IPS-18a (cell line): Measurements from ENCODE around the gene BSN.

Experiments
- H3K27ac ChIP-seq: one replicate; pipeline ENCODE4 v1.5.1; 2013; ENCODE audit warnings: low read length
- H3K27me3 ChIP-seq: one replicate; pipeline ENCODE4 v1.6.1; 2013; ENCODE audit warnings: mild to moderate bottlenecking, low read length; ENCODE audit not compliant: control insufficient read depth, insufficient read depth
- H3K36me3 ChIP-seq: one replicate; pipeline ENCODE4 v1.6.1; 2013; ENCODE audit warnings: low read depth, low read length; ENCODE audit not compliant: control insufficient read depth
- H3K4me1 ChIP-seq: one replicate; pipeline ENCODE4 v1.6.1; 2013; ENCODE audit warnings: low read depth, low read length; ENCODE audit not compliant: control insufficient read depth
- H3K4me3 ChIP-seq: one replicate; pipeline ENCODE4 v1.5.1; 2013; ENCODE audit warnings: low read length
- H3K9ac ChIP-seq: one replicate; pipeline ENCODE4 v1.6.1; 2013; ENCODE audit warnings: mild to moderate bottlenecking, low read length, moderate library complexity
- H3K9me3 ChIP-seq: one replicate; pipeline ENCODE4 v1.6.1; 2013; ENCODE audit warnings: low read depth, low read length; ENCODE audit not compliant: control insufficient read depth

The BSN gene

GRCh38 chr3:49707113-49707480, 152.8 kb downstream of the BSN start:
- H3K27ac ChIP-seq, result no peak overlapping the region
- H3K9ac ChIP-seq, result no peak overlapping the region
- no peak overlapping the region for H3K4me3 ChIP-seq
- H3K9me3 ChIP-seq, result no peaks in the 10 kb centered on the region
- H3K36me3 ChIP-seq, result peaks cover 8% of the 10 kb centered on the region
- H3K4me1 ChIP-seq, result no peaks in the 10 kb centered on the region
- H3K27me3 ChIP-seq, result no peaks in the 10 kb centered on the region

DNA sequence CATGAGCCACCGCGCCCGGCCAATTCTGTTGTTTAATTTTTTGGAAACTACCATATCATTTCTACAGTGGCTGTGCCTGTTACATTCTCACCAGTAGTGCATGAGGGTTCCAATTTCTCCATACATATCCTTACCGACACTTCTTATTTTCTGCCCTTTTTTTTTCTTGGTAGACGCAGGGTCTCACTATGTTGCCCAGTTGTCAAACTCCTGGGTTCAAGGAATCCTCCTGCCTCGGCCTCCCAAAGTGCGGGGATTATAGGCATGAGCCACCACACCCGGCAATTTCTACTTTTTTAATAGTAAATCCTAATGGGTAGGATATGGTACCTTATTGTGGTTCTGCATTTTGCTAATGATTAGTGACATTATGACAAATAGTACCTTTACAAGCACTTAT, 155.6 kb downstream of the BSN start:
- no peaks in the 10 kb centered on the region for H3K4me1 ChIP-seq

DNA sequence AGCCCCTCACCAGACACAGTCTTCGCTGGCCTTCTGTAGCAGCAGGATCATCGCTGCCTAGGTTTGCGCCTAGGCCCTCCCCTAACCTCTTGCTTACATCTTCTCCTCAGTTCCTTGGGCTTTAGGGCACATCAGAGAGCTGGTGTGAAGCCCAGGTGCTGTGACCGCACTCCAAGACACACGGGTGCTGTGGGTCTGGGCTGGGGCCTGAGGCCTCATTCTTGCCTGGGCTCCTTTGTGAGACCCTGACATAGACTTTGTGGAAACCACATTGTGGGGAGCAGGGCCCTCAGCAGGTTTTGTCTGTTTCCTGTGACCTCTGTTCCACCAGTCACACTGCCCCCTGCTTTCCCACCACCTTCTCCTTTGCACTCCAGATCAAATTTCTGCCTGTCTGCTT, 157.2 kb downstream of the BSN start:
- Histone ChIP-seq H3K36me3 (no peaks in the 10 kb centered on the region), H3K9ac (no peak overlapping the region)

More for the DNA sequence above, 155.6 kb downstream of the BSN start:
- no peaks in the 10 kb centered on the region for H3K9me3 ChIP-seq
- H3K9ac ChIP-seq, result no peak overlapping the region
- H3K4me3 ChIP-seq, result no peak overlapping the region
- H3K27ac ChIP-seq, result no peak overlapping the region
- H3K27me3 ChIP-seq, result no peaks in the 10 kb centered on the region
- H3K36me3 ChIP-seq, result peaks cover 8% of the 10 kb centered on the region

GRCh38 chr3:49712166-49712565, 157.9 kb downstream of the BSN start:
- no peaks in the 10 kb centered on the region for H3K36me3 ChIP-seq
- H3K9ac ChIP-seq, result no peak overlapping the region

More for the DNA sequence above, 157.2 kb downstream of the BSN start:
- no peaks in the 10 kb centered on the region for H3K9me3 ChIP-seq
- H3K4me1 ChIP-seq, result no peaks in the 10 kb centered on the region
- no peak overlapping the region for H3K27ac ChIP-seq
- H3K27me3 ChIP-seq, result no peaks in the 10 kb centered on the region
- H3K4me3 ChIP-seq, result no peak overlapping the region

GRCh38 chr3:49712631-49713317, 158.5 kb downstream of the BSN start:
- Histone ChIP-seq H3K36me3 (no peaks in the 10 kb centered on the region), H3K27ac (no peak overlapping the region), H3K4me3 (no peak overlapping the region), H3K4me1 (no peaks in the 10 kb centered on the region), H3K9ac (no peak overlapping the region), H3K27me3 (no peaks in the 10 kb centered on the region), H3K9me3 (no peaks in the 10 kb centered on the region)

More at GRCh38 chr3:49712166-49712565, 157.9 kb downstream of the BSN start:
- Histone ChIP-seq H3K4me1 (no peaks in the 10 kb centered on the region), H3K27ac (no peak overlapping the region), H3K27me3 (no peaks in the 10 kb centered on the region), H3K9me3 (no peaks in the 10 kb centered on the region), H3K4me3 (no peak overlapping the region)

- H3K27me3 ChIP-seq, result no peaks in the 10 kb centered on the region
- H3K9me3 ChIP-seq, result no peaks in the 10 kb centered on the region
- no peak overlapping the region for H3K9ac ChIP-seq
- H3K27ac ChIP-seq, result no peak overlapping the region
- H3K36me3 ChIP-seq, result no peaks in the 10 kb centered on the region
- no peaks in the 10 kb centered on the region for H3K4me1 ChIP-seq
- H3K4me3 ChIP-seq, result no peak overlapping the region
Measured at GRCh38 chr3:49713336-49714105, 159.2 kb downstream of the BSN start.

GRCh38 chr3:49714728-49715550, 160.7 kb downstream of the BSN start:
- Histone ChIP-seq H3K27ac (no peak overlapping the region), H3K9ac (no peak overlapping the region), H3K9me3 (no peaks in the 10 kb centered on the region), H3K4me3 (no peak overlapping the region), H3K27me3 (no peaks in the 10 kb centered on the region), H3K36me3 (no peaks in the 10 kb centered on the region), H3K4me1 (peaks cover 4% of the 10 kb centered on the region)

DNA sequence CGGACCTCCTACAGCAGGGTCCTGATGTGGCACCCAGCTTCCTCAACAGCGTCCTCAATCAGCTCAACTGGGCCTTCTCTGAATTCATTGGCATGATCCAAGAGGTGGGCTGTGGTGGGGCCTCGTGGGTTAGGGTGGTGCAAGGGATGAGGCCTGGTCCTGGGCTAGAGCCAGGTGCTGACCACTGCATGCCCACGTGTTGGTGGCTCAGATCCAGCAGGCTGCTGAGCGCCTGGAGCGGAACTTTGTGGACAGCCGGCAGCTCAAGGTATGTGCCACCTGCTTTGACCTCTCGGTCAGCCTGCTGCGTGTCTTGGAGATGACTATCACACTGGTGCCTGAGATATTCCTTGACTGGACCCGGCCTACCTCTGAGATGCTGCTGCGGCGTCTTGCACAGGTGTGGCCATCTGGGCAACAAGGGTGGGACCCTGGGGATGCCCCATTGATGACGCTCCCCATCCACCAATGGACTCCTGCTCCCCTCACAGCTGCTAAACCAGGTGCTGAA, 161.4 kb downstream of the BSN start:
- no peak overlapping the region for H3K9ac ChIP-seq
- no peak overlapping the region for H3K27ac ChIP-seq
- H3K36me3 ChIP-seq, result peaks cover under 1% of the 10 kb centered on the region
- H3K9me3 ChIP-seq, result no peaks in the 10 kb centered on the region
- no peaks in the 10 kb centered on the region for H3K27me3 ChIP-seq
- peaks cover 4% of the 10 kb centered on the region for H3K4me1 ChIP-seq
- no peak overlapping the region for H3K4me3 ChIP-seq

GRCh38 chr3:49716169-49716568, 161.9 kb downstream of the BSN start:
- no peak overlapping the region for H3K9ac ChIP-seq
- H3K9me3 ChIP-seq, result no peaks in the 10 kb centered on the region
- peaks cover 4% of the 10 kb centered on the region for H3K4me1 ChIP-seq
- no peak overlapping the region for H3K27ac ChIP-seq
- no peaks in the 10 kb centered on the region for H3K27me3 ChIP-seq
- H3K4me3 ChIP-seq, result no peak overlapping the region
- H3K36me3 ChIP-seq, result peaks cover 6% of the 10 kb centered on the region

DNA sequence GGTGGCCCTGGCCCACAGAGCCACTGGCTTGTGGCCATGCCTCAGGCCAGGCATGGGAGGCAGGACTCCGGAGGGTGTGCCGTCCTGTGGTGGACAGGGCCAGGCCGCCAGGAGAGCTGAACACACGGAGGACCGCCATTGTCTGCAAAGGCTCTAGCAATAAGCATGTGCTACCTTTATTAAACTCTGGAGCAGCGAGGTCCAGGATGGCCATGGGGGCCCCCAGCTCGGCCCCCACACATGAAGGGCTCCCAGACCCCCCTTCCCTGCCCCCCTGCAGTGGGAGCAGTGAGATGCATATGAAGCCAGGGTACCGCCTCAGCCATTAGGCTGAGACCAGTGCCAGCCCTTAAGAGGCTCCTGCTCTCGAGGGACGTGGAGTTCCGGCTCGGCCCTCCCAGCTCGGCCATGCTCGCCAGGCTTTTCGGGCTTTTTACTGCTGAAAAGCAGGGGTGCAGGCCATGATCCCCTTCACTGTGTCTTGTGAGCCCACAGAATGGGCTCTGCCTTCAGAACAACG, 162.5 kb downstream of the BSN start:
- H3K27ac ChIP-seq, result no peak overlapping the region
- H3K36me3 ChIP-seq, result peaks cover 10% of the 10 kb centered on the region
- H3K4me3 ChIP-seq, result no peak overlapping the region
- no peaks in the 10 kb centered on the region for H3K9me3 ChIP-seq
- H3K4me1 ChIP-seq, result peaks cover 4% of the 10 kb centered on the region
- no peak overlapping the region for H3K9ac ChIP-seq
- H3K27me3 ChIP-seq, result no peaks in the 10 kb centered on the region
